HL-60 (cell line): Measurements from ENCODE around the gene DENND11.

Experiments used
- DNase-seq, 2 experiments: peaks; one replicate each; pipeline ENCODE4 v3.0.0-alpha.2; 2010 to 2020; ENCODE audit warnings: low read depth in 1 of 2, low spot score in 1 of 2
- H3K27ac ChIP-seq: fragments of 250-450 bp; sonication (Bioruptor Pico); replicated peaks from 2 replicates; pipeline ENCODE4 v1.5.1; 2020; ENCODE audit warnings: mild to moderate bottlenecking, moderate library complexity
- H3K27me3 ChIP-seq: fragments of 250-450 bp; sonication (Bioruptor Pico); 2 replicates; pipeline ENCODE4 v1.5.1; 2021; ENCODE audit warnings: mild to moderate bottlenecking, moderate library complexity; ENCODE audit not compliant: insufficient read depth, poor library complexity, severe bottlenecking
- H3K4me3 ChIP-seq: replicated peaks from 2 replicates; pipeline ENCODE4 v1.5.1; 2011; ENCODE audit warnings: mild to moderate bottlenecking, control low read depth, low read length; ENCODE audit not compliant: insufficient read depth
- CTCF ChIP-seq: IDR thresholded peaks from one replicate; pipeline ENCODE4 v1.5.1; 2011; ENCODE audit warnings: low read length, control low read depth, inconsistent platforms; ENCODE audit not compliant: insufficient read depth
- GABPA ChIP-seq: IDR thresholded peaks from 2 replicates; pipeline ENCODE4 v1.6.1; 2012; ENCODE audit warnings: low read depth
- POLR2AphosphoS5 ChIP-seq: IDR thresholded peaks from 2 replicates; pipeline ENCODE4 v1.6.1; 2012; ENCODE audit warnings: low read depth
- REST ChIP-seq: IDR thresholded peaks from 2 replicates; pipeline ENCODE4 v1.6.1; 2012; ENCODE audit warnings: low read depth; ENCODE audit not compliant: insufficient replicate concordance
- SPI1 ChIP-seq: IDR thresholded peaks from 2 replicates; pipeline ENCODE4 v1.6.1; 2012; ENCODE audit warnings: low read depth, mild to moderate bottlenecking, borderline replicate concordance

The DENND11 gene

GRCh38 chr7:141679014-141679413, 23.0 kb downstream of the DENND11 start:
- no peaks in the 10 kb centered on the region for H3K27me3 ChIP-seq
- DNase-seq = no peak
- no peak overlapping the region for H3K27ac ChIP-seq
- H3K4me3 ChIP-seq = no peak overlapping the region
- TF ChIP-seq POLR2AphosphoS5 (no peak), CTCF (no peak), GABPA (no peak), REST (no peak), SPI1 (no peak)

GRCh38 chr7:141676618-141677017, 25.3 kb downstream of the DENND11 start:
- no peak for DNase-seq
- Histone ChIP-seq H3K27me3 (no peaks in the 10 kb centered on the region), H3K4me3 (no peak overlapping the region), H3K27ac (peak overlapping the region; percentile 13; the same call in 1 of the 2 replicates)
- TF ChIP-seq CTCF (no peak), REST (no peak), SPI1 (no peak), POLR2AphosphoS5 (no peak), GABPA (no peak)

GRCh38 chr7:141675436-141676215, 26.3 kb downstream of the DENND11 start:
- H3K27me3 ChIP-seq = no peaks in the 10 kb centered on the region
- peak in 1 of 2 experiments; percentile 39 for DNase-seq

More at GRCh38 chr7:141675436-141676215, 26.3 kb downstream of the DENND11 start:
- TF ChIP-seq REST (no peak), CTCF (no peak), POLR2AphosphoS5 (no peak)
- Histone ChIP-seq H3K27ac (no peak overlapping the region), H3K4me3 (no peak overlapping the region)
